WTC11 (cell line): ENCODE data around the gene MSGN1. TPM values are rescaled to one million over a fixed set of nuclear protein-coding genes. Genes with fewer than 3 reads are reported as not detected.

ENCODE experiments used
- ATAC-seq: fragments of 200-7000 bp; cut with Tn5 transposase; 2 replicates; pipeline ENCODE4 v1.10.0; 2021; ENCODE audit warnings: mild to moderate bottlenecking, moderate library complexity
- CTCF ChIA-PET: fragments of 300-600 bp; sonication (Branson Sonifier 250); formaldehyde crosslinking; loops from one replicate; lab custom pipeline; 2021; ENCODE audit warnings: antibody characterized with exemption; lab: Charles Lee
- POLR2A ChIA-PET: fragments of 350-600 bp; sonication (Branson Sonifier 250); formaldehyde crosslinking; loops from one replicate; lab custom pipeline; 2021; ENCODE audit warnings: antibody characterized with exemption; lab: Charles Lee
- DNase-seq: peaks from one replicate; pipeline ENCODE4 v3.0.0; 2021; ENCODE audit warnings: low spot score
- H3K27ac Mint-ChIP-seq: 2 replicates; pipeline ENCODE4 v1.8.0; 2021; ENCODE audit warnings: mixed read lengths
- H3K27me3 Mint-ChIP-seq: 2 replicates; pipeline ENCODE4 v1.8.0; 2021; ENCODE audit warnings: low read depth, mild to moderate bottlenecking, moderate library complexity, mixed read lengths
- H3K36me3 Mint-ChIP-seq: 2 replicates; pipeline ENCODE4 v1.8.0; 2021; ENCODE audit warnings: mixed read lengths
- H3K4me1 Mint-ChIP-seq: 2 replicates; pipeline ENCODE4 v1.8.0; 2022; ENCODE audit warnings: mixed read lengths
- H3K4me3 Mint-ChIP-seq: 2 replicates; pipeline ENCODE4 v1.8.0; 2021; ENCODE audit warnings: mild to moderate bottlenecking, moderate library complexity, mixed read lengths
- H3K9me3 Mint-ChIP-seq: 2 replicates; pipeline ENCODE4 v1.8.0; 2021; ENCODE audit warnings: mixed read lengths
- E2F1 ChIP-seq: sonication (generic); formaldehyde crosslinking; IDR thresholded peaks from 2 replicates; pipeline ENCODE4 v1.8.0; 2022; ENCODE audit warnings: mild to moderate bottlenecking, missing genetic modification reagents
- ELF4 ChIP-seq: sonication (generic); formaldehyde crosslinking; IDR thresholded peaks from 2 replicates; pipeline ENCODE4 v1.8.1; 2022; ENCODE audit warnings: low read depth, mild to moderate bottlenecking, moderate library complexity, missing genetic modification reagents
- FOXJ3 ChIP-seq: sonication (generic); formaldehyde crosslinking; IDR thresholded peaks from 2 replicates; pipeline ENCODE4 v1.9.0; 2021; ENCODE audit warnings: missing genetic modification reagents, mild to moderate bottlenecking, borderline replicate concordance
- HMGA2 ChIP-seq: fragments of 250-450 bp; sonication (Bioruptor Pico); IDR thresholded peaks from 2 replicates; pipeline ENCODE4 v1.4.0; 2021; ENCODE audit warnings: mild to moderate bottlenecking, moderate library complexity
- HMGXB4 ChIP-seq: sonication (generic); formaldehyde crosslinking; IDR thresholded peaks from 2 replicates; pipeline ENCODE4 v1.8.1; 2023; ENCODE audit warnings: mild to moderate bottlenecking, moderate library complexity, missing genetic modification reagents
- IRF2 ChIP-seq: sonication (generic); formaldehyde crosslinking; IDR thresholded peaks from 2 replicates; pipeline ENCODE4 v1.8.0; 2022; ENCODE audit warnings: low read depth, missing genetic modification reagents, borderline replicate concordance
- JUN ChIP-seq: sonication (generic); formaldehyde crosslinking; IDR thresholded peaks from 2 replicates; pipeline ENCODE4 v1.8.0; 2023; ENCODE audit warnings: mild to moderate bottlenecking, missing genetic modification reagents
- KAT7 ChIP-seq: sonication (generic); formaldehyde crosslinking; IDR thresholded peaks from 2 replicates; pipeline ENCODE4 v1.8.1; 2023; ENCODE audit warnings: missing genetic modification reagents, mild to moderate bottlenecking, borderline replicate concordance
- MXD4 ChIP-seq: fragments of 250-450 bp; sonication (Bioruptor Pico); IDR thresholded peaks from 2 replicates; pipeline ENCODE4 v1.8.0; 2021; ENCODE audit warnings: mild to moderate bottlenecking, moderate library complexity, borderline replicate concordance
- MYBL2 ChIP-seq: sonication (generic); formaldehyde crosslinking; IDR thresholded peaks from 2 replicates; pipeline ENCODE4 v1.8.1; 2023; ENCODE audit warnings: mild to moderate bottlenecking, moderate library complexity, missing genetic modification reagents
- NFE2L1 ChIP-seq: sonication (generic); formaldehyde crosslinking; IDR thresholded peaks from 2 replicates; pipeline ENCODE4 v1.8.1; 2023; ENCODE audit warnings: missing genetic modification reagents
- NR2C2 ChIP-seq: sonication (generic); formaldehyde crosslinking; IDR thresholded peaks from 2 replicates; pipeline ENCODE4 v1.8.0; 2022; ENCODE audit warnings: mild to moderate bottlenecking, missing genetic modification reagents
- OVOL2 ChIP-seq: fragments of 250-450 bp; sonication (Bioruptor Pico); IDR thresholded peaks from 2 replicates; pipeline ENCODE4 v1.9.0; 2021; ENCODE audit warnings: mild to moderate bottlenecking, borderline replicate concordance
- TP53 ChIP-seq: sonication (generic); formaldehyde crosslinking; IDR thresholded peaks from 2 replicates; pipeline ENCODE4 v1.8.1; 2023; ENCODE audit warnings: mild to moderate bottlenecking, missing genetic modification reagents
- ZNF138 ChIP-seq: sonication (generic); formaldehyde crosslinking; conservative IDR thresholded peaks from 2 replicates; pipeline ENCODE4 v1.8.1; 2022; ENCODE audit warnings: mild to moderate bottlenecking, moderate library complexity, missing genetic modification reagents
- ZNF232 ChIP-seq: sonication (generic); formaldehyde crosslinking; IDR thresholded peaks from 2 replicates; pipeline ENCODE4 v1.8.0; 2022; ENCODE audit warnings: mild to moderate bottlenecking, missing genetic modification reagents
- ZNF263 ChIP-seq: sonication (generic); formaldehyde crosslinking; IDR thresholded peaks from 2 replicates; pipeline ENCODE4 v1.8.1; 2022; ENCODE audit warnings: low read depth, mild to moderate bottlenecking, moderate library complexity, missing genetic modification reagents
- ZNF317 ChIP-seq: sonication (generic); formaldehyde crosslinking; IDR thresholded peaks from 2 replicates; pipeline ENCODE4 v1.8.1; 2023; ENCODE audit warnings: low read depth, mild to moderate bottlenecking, moderate library complexity, missing genetic modification reagents, borderline replicate concordance
- ZNF396 ChIP-seq: fragments of 250-450 bp; sonication (Bioruptor Pico); IDR thresholded peaks from 2 replicates; pipeline ENCODE4 v1.8.0; 2021; ENCODE audit warnings: mild to moderate bottlenecking, moderate library complexity, borderline replicate concordance
- total RNA-seq: library from RNA; stranded (reverse); gene quantifications from 3 replicates; pipeline ENCODE4 v1.2.3, GENCODE V29; 2021
- TF ChIP-seq, protein P1 (sequence below): fragments of 250-450 bp; sonication (Bioruptor Pico); IDR thresholded peaks from 2 replicates; pipeline ENCODE4 v1.9.0; 2021; ENCODE audit warnings: mild to moderate bottlenecking
- TF ChIP-seq, protein P2 (sequence below): sonication (generic); formaldehyde crosslinking; IDR thresholded peaks from 2 replicates; pipeline ENCODE4 v1.8.1; 2022; ENCODE audit warnings: missing genetic modification reagents, borderline replicate concordance

The MSGN1 gene
- total RNA-seq, 1 experiment from 2014 or later = not detected

DNA sequence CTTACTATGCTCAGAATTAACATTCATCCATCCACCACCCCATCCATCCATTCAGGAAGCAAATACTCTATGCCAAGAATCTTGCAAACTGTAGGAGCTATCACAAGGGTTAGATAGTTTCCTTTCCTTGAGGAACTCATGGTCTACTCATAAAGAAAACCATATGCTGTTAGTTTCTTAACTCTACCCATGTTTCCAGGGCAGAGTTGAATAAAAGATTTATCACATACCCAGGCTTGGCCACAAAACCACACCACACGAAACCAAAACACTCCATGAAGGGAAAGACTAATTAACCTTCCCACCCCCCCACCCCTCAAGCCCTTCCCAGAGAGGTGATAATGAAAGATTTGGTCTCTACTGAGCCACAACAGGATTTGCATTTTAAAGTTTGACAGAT lies 23.7 kb upstream of the MSGN1 start (continued):
- TF ChIP-seq, protein P1, sequence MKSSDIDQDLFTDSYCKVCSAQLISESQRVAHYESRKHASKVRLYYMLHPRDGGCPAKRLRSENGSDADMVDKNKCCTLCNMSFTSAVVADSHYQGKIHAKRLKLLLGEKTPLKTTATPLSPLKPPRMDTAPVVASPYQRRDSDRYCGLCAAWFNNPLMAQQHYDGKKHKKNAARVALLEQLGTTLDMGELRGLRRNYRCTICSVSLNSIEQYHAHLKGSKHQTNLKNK (CRISPR knock-in tag) = no peak

DNA sequence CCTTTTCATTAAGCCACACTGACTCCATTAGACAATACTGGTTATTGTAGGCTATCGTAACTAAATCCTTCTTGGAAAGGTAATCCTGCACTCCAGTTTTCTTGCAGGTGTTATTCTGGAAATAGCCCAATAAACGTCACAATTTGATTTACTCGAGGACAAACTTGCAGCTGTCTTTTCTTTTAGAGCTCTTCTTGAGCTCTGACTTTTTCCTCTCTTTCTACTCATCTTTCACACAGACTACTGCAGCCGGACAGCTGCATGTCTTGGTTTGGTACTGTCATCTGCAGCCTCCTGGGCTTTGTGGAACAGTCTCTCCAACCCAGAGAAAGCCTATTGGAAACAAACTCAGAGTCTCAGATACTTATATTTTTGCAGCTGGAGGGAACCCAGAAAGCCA lies 23.0 kb upstream of the MSGN1 start:
- POLR2A ChIA-PET = no interaction called here
- H3K4me1 Mint-ChIP-seq = peaks cover 5% of the 10 kb centered on the region
- H3K27ac Mint-ChIP-seq = no peak overlapping the region
- H3K27me3 Mint-ChIP-seq = no peaks in the 10 kb centered on the region
- CTCF ChIA-PET = no interaction called here
- DNase-seq (no peak), ATAC-seq (no peak)
- TF ChIP-seq ELF4 (CRISPR knock-in tag) (no peak), OVOL2 (CRISPR knock-in tag) (no peak), HMGXB4 (no peak), TP53 (CRISPR knock-in tag) (no peak), IRF2 (CRISPR knock-in tag) (no peak)
- H3K4me3 Mint-ChIP-seq = no peak overlapping the region
- no peaks in the 10 kb centered on the region for H3K9me3 Mint-ChIP-seq
- H3K36me3 Mint-ChIP-seq = no peaks in the 10 kb centered on the region

DNA sequence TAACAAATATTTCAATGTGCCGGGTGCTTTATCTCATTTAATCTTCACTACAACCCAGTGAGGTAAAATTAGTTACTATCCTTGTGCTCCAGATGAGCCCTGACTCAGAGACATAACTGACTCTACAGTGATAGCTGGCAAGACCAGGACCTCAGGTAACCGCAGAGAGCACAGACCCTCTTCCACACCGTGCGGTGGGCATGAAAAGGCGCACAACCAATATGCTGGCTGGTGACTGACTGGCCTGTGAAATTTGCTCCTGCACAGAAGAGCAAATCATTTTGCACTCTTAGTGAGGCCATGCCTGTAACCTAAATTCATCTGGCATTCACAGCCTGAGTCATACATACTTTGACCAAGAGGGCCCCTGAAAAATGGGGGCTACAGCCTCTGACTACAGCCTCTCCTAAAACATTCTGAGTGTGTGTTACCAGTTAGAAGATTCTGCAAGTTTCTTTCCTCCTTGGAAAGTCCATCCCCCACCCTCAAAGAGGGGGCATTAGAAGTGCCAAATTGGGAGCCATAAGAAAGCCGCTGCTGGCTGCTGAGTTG lies 22.4 kb upstream of the MSGN1 start:
- no peak overlapping the region for H3K4me3 Mint-ChIP-seq
- no peaks in the 10 kb centered on the region for H3K36me3 Mint-ChIP-seq
- ChIA-PET POLR2A (no interaction called here), CTCF (no interaction called here)
- H3K9me3 Mint-ChIP-seq = no peaks in the 10 kb centered on the region
- peaks cover 5% of the 10 kb centered on the region for H3K4me1 Mint-ChIP-seq
- H3K27ac Mint-ChIP-seq = no peak overlapping the region
- H3K27me3 Mint-ChIP-seq = no peaks in the 10 kb centered on the region
- ATAC-seq (no peak), DNase-seq (no peak)
- TF ChIP-seq E2F1 (CRISPR knock-in tag) = no peak
- TF ChIP-seq MYBL2 (CRISPR knock-in tag) = no peak

DNA sequence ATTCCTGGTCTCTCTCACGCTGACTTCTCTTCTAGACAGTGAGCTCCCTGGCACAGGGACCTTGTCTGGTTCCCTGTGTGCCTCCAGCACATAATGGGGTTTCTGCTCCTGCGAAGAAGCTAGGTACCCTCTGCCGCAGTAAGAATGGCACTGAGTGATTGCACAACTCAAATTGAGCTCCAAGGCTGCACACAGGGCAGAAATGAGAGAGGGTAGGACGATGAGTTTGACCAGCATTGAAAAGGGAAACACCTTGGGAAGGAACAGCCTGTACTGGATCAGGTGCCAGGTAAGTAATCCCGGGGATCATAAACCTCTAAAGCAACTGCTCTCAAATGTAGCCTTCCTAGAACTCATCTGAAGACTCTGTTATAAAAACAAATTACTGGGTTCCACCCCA lies 21.0 kb upstream of the MSGN1 start:
- ChIA-PET CTCF (no interaction called here), POLR2A (no interaction called here)
- Mint-ChIP-seq H3K4me3 (no peak overlapping the region), H3K9me3 (no peaks in the 10 kb centered on the region), H3K27ac (no peak overlapping the region), H3K4me1 (peaks cover 5% of the 10 kb centered on the region), H3K27me3 (no peaks in the 10 kb centered on the region), H3K36me3 (no peaks in the 10 kb centered on the region)
- DNase-seq = no peak
- no peak for TF ChIP-seq FOXJ3 (CRISPR knock-in tag)
- TF ChIP-seq, all 79 proteins: peak for 0
- no peak for ATAC-seq

- no peaks in the 10 kb centered on the region for H3K36me3 Mint-ChIP-seq
- no peak overlapping the region for H3K4me3 Mint-ChIP-seq
Measured at GRCh38 chr2:17798338-17798737, 17.9 kb upstream of the MSGN1 start.

More at GRCh38 chr2:17798338-17798737, 17.9 kb upstream of the MSGN1 start:
- H3K27me3 Mint-ChIP-seq = no peaks in the 10 kb centered on the region
- ChIA-PET CTCF (no interaction called here), POLR2A (no interaction called here)
- no peak for TF ChIP-seq ZNF232 (CRISPR knock-in tag)
- no peak for TF ChIP-seq TP53 (CRISPR knock-in tag)
- no peak for TF ChIP-seq HMGA2 (CRISPR knock-in tag)
- TF ChIP-seq ZNF317 = no peak
- TF ChIP-seq NR2C2 (CRISPR knock-in tag) = no peak
- no peak for TF ChIP-seq ZNF396 (CRISPR knock-in tag)
- TF ChIP-seq ZNF263 (CRISPR knock-in tag) = no peak
- no peak for TF ChIP-seq KAT7
- no peak for TF ChIP-seq NFE2L1
- TF ChIP-seq, protein P2, sequence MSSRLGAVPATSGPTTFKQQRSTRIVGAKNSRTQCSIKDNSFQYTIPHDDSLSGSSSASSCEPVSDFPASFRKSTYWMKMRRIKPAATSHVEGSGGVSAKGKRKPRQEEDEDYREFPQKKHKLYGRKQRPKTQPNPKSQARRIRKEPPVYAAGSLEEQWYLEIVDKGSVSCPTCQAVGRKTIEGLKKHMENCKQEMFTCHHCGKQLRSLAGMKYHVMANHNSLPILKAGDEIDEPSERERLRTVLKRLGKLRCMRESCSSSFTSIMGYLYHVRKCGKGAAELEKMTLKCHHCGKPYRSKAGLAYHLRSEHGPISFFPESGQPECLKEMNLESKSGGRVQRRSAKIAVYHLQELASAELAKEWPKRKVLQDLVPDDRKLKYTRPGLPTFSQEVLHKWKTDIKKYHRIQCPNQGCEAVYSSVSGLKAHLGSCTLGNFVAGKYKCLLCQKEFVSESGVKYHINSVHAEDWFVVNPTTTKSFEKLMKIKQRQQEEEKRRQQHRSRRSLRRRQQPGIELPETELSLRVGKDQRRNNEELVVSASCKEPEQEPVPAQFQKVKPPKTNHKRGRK = no peak
- no peak for TF ChIP-seq MXD4 (CRISPR knock-in tag)
- TF ChIP-seq JUN (CRISPR knock-in tag) = no peak
- no peak for TF ChIP-seq ZNF138
- H3K9me3 Mint-ChIP-seq = no peaks in the 10 kb centered on the region
- ATAC-seq (no peak), DNase-seq (no peak)
- peaks cover 8% of the 10 kb centered on the region for H3K4me1 Mint-ChIP-seq
- H3K27ac Mint-ChIP-seq = no peak overlapping the region
